T follicular helper cell (primary cell): ENCODE data around the gene GPBAR1.
A peak's percentile ranks its signal among the peaks of the same experiment; 100 is the strongest.

Experiments
- DNase-seq: peaks from one replicate; pipeline ENCODE4 v3.0.0-alpha.2; 2020; ENCODE audit warnings: low read depth
- total RNA-seq, 2 experiments: gene quantifications; one replicate each; lab custom pipeline; 2026; lab: John Stamatoyannopoulos, UW

GPBAR1 gene
- total RNA-seq, result 0.48 to 1.6 reads per million in 2 experiments

GRCh38 chr2:218260742-218261422 lies at the start of gene GPBAR1:
Gene GPBAR1, plus strand, starts transcription at chr2:218261015. Its CDS starts 1,710 bp downstream, at chr2:218262725.
- DNase-seq, result no peak

GRCh38 chr2:218214116-218214515 lies 46.7 kb upstream of the GPBAR1 start:
- DNase-seq, result no peak

GRCh38 chr2:218216336-218216673 lies 44.5 kb upstream of the GPBAR1 start:
- no peak for DNase-seq

GRCh38 chr2:218216674-218217359 lies 44.0 kb upstream of the GPBAR1 start, which contains the start of gene ARPC2:
Gene ARPC2, plus strand, starts transcription at chr2:218217189. Its CDS starts 282 bp downstream, at chr2:218217471.
- peak; percentile 87 for DNase-seq

- DNase-seq, result peak; percentile 48
Observed at GRCh38 chr2:218217360-218218267, 43.2 kb upstream of the GPBAR1 start.

- no peak for DNase-seq
Observed at GRCh38 chr2:218218268-218219185, 42.3 kb upstream of the GPBAR1 start.

- DNase-seq, result no peak
Observed at GRCh38 chr2:218219934-218220333, 40.9 kb upstream of the GPBAR1 start.

GRCh38 chr2:218221000-218221399 lies 39.8 kb upstream of the GPBAR1 start:
- no peak for DNase-seq

- no peak for DNase-seq
Observed at GRCh38 chr2:218223046-218223445, 37.8 kb upstream of the GPBAR1 start.

GRCh38 chr2:218224186-218224585 lies 36.6 kb upstream of the GPBAR1 start:
- no peak for DNase-seq

- DNase-seq, result no peak
Observed at GRCh38 chr2:218226903-218227302, 33.9 kb upstream of the GPBAR1 start.

GRCh38 chr2:218228366-218229090 lies 32.3 kb upstream of the GPBAR1 start:
- DNase-seq, result no peak

GRCh38 chr2:218229239-218229638 lies 31.6 kb upstream of the GPBAR1 start:
- DNase-seq, result peak; percentile 28

GRCh38 chr2:218229851-218230250 lies 31.0 kb upstream of the GPBAR1 start:
- no peak for DNase-seq

GRCh38 chr2:218230882-218231281 lies 29.9 kb upstream of the GPBAR1 start:
- no peak for DNase-seq

- no peak for DNase-seq
Observed at GRCh38 chr2:218233543-218233942, 27.3 kb upstream of the GPBAR1 start.

GRCh38 chr2:218234521-218234920 lies 26.3 kb upstream of the GPBAR1 start:
- DNase-seq, result no peak

- DNase-seq, result no peak
Observed at GRCh38 chr2:218235017-218235416, 25.8 kb upstream of the GPBAR1 start.

- no peak for DNase-seq
Observed at GRCh38 chr2:218236829-218237228, 24.0 kb upstream of the GPBAR1 start.

- no peak for DNase-seq
Observed at GRCh38 chr2:218238887-218239286, 21.9 kb upstream of the GPBAR1 start.

GRCh38 chr2:218244204-218244603 lies 16.6 kb upstream of the GPBAR1 start:
- no peak for DNase-seq
